Ovary (tissue), 3 donors: ENCODE results near the gene PSMC3IP.

Experiments used
- POLR2A ChIP-seq: fragments of 450-650 bp; IDR thresholded peaks from one replicate; pipeline ENCODE4 v1.6.1; 2017; ENCODE audit warnings: antibody characterized with exemption, mild to moderate bottlenecking, moderate library complexity
- TF ChIP-seq, protein P1 (sequence below), 3 donors: fragments of 450-650 bp in 2 of 3; fragments of 200-600 bp in 1 of 3; IDR thresholded peaks; one replicate each; pipeline versions ENCODE4 v1.5.1 to v1.8.0; 2016 to 2022; ENCODE audit warnings: antibody characterized with exemption in 3 of 3, mild to moderate bottlenecking in 1 of 3
- donor health status: DM: no; HTN: no; CAD: no.

DNA sequence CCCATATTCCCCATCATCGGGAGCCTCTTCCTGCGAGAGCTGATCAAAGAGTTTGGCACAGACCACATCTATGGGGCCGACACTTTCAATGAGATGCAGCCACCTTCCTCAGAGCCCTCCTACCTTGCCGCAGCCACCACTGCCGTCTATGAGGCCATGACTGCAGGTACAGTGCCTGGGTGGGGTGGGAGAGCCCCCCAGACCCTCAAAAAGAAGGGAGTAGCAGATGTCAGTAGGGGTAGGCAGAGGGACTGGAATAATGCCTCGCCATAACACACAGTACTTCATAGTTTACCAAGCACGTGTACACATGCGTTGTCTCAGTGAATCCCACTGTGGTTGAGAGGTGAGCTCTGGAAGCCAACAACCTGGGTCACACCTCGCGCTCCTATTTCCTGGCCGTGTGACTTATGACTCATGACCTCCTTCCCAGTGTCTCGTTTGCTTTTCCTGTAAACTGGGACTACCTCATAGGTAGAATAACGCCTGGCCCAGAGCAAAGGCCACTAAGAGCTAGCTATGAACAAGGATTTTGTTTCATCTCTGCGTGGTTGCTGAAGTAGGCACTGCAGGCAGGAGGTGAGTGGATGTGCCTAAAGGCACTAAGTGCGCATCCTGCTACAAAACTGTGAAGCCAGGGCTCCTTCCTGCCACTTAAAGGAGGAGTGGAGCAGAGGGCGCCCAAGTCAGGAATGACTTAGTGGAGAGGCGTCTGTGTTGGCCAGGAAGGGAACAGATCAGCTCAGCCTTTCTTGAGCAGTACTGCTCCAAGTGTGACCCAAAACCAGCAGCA lies 36.3 kb downstream of the PSMC3IP start:
- TF ChIP-seq, protein P1, sequence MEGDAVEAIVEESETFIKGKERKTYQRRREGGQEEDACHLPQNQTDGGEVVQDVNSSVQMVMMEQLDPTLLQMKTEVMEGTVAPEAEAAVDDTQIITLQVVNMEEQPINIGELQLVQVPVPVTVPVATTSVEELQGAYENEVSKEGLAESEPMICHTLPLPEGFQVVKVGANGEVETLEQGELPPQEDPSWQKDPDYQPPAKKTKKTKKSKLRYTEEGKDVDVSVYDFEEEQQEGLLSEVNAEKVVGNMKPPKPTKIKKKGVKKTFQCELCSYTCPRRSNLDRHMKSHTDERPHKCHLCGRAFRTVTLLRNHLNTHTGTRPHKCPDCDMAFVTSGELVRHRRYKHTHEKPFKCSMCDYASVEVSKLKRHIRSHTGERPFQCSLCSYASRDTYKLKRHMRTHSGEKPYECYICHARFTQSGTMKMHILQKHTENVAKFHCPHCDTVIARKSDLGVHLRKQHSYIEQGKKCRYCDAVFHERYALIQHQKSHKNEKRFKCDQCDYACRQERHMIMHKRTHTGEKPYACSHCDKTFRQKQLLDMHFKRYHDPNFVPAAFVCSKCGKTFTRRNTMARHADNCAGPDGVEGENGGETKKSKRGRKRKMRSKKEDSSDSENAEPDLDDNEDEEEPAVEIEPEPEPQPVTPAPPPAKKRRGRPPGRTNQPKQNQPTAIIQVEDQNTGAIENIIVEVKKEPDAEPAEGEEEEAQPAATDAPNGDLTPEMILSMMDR (IDR thresholded peaks at IDR 0.05) = no peak
- no peak for TF ChIP-seq POLR2A
